Measurements from ENCODE around the gene CAPN15.

Gene CAPN15

GRCh38 chr16:526181-527014, 1.1 kb upstream of the CAPN15 start:
- DNase-seq: no peak

- DNase-seq: peak; percentile 50
Observed at GRCh38 chr16:528111-529011, 849 bp downstream of the CAPN15 start.

GRCh38 chr16:529012-529575, 1.6 kb downstream of the CAPN15 start:
- DNase-seq: peak; percentile 18

GRCh38 chr16:530111-530817, 2.8 kb downstream of the CAPN15 start:
- no peak for DNase-seq

- DNase-seq: no peak
Observed at GRCh38 chr16:531494-532125, 4.1 kb downstream of the CAPN15 start.

GRCh38 chr16:533391-534123, 6.0 kb downstream of the CAPN15 start:
- no peak for DNase-seq

GRCh38 chr16:534135-534534, 6.6 kb downstream of the CAPN15 start:
- DNase-seq: no peak

- DNase-seq: no peak
Observed at GRCh38 chr16:534856-535445, 7.4 kb downstream of the CAPN15 start.

GRCh38 chr16:535446-536405, 8.2 kb downstream of the CAPN15 start:
- DNase-seq: no peak

- DNase-seq: no peak
Observed at GRCh38 chr16:536746-537145, 9.2 kb downstream of the CAPN15 start.

GRCh38 chr16:537415-538335, 10.2 kb downstream of the CAPN15 start:
- DNase-seq: no peak

- no peak for DNase-seq
Observed at GRCh38 chr16:539901-540530, 12.5 kb downstream of the CAPN15 start.

- no peak for DNase-seq
Observed at GRCh38 chr16:540645-541340, 13.3 kb downstream of the CAPN15 start.

GRCh38 chr16:543301-544164, 16.0 kb downstream of the CAPN15 start:
- DNase-seq: no peak

- no peak for DNase-seq
Observed at GRCh38 chr16:544517-544916, 17.0 kb downstream of the CAPN15 start.

GRCh38 chr16:546909-547770, 19.6 kb downstream of the CAPN15 start:
- peak; percentile 46 for DNase-seq
